Measurements from ENCODE around the gene PCDHGA1.
"Not testable (repeated sequence)": the region's sequence is repeated elsewhere in the genome, so short reads cannot be mapped to it uniquely, and the experiment has no call there.

PCDHGA1 gene

DNA sequence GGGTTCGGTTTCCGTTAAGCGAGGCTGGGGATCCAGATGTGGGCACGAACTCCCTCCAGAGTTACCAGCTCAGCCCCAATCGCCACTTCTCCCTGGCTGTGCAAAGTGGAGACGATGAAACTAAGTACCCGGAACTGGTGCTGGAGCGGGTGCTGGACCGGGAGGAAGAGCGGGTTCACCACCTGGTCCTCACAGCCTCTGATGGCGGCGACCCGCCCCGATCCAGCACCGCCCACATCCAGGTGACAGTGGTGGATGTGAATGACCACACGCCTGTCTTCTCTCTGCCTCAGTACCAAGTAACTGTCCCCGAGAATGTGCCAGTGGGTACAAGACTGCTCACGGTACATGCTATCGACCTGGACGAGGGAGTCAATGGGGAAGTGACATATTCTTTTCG lies 53.0 kb downstream of the PCDHGA1 start:
- no peak for DNase-seq

DNA sequence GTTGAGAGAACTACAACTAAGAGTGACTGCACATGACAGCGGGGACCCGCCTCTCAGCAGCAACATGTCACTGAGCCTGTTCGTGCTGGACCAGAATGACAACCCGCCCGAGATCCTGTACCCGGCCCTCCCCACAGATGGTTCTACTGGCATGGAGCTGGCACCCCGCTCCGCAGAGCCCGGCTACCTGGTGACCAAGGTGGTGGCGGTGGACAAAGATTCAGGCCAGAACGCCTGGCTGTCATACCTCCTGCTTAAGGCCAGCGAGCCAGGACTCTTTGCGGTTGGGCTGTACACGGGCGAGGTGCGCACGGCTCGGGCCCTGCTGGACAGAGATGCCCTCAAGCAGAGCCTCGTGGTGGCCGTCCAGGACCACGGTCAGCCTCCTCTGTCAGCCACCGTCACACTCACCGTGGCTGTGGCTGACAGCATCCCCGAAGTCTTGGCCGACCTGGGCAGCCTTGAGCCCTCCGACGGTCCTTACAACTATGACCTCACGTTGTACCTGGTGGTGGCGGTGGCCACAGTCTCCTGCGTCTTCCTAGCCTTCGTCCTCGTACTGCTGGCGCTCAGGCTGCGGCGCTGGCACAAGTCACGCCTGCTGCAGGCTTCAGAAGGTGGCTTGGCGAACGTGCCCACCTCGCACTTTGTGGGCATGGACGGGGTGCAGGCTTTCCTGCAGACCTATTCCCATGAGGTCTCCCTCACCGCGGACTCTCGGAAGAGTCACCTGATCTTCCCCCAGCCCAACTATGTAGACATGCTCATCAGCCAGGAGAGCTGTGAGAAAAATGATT lies 54.4 kb downstream of the PCDHGA1 start:
- DNase-seq: no peak

DNA sequence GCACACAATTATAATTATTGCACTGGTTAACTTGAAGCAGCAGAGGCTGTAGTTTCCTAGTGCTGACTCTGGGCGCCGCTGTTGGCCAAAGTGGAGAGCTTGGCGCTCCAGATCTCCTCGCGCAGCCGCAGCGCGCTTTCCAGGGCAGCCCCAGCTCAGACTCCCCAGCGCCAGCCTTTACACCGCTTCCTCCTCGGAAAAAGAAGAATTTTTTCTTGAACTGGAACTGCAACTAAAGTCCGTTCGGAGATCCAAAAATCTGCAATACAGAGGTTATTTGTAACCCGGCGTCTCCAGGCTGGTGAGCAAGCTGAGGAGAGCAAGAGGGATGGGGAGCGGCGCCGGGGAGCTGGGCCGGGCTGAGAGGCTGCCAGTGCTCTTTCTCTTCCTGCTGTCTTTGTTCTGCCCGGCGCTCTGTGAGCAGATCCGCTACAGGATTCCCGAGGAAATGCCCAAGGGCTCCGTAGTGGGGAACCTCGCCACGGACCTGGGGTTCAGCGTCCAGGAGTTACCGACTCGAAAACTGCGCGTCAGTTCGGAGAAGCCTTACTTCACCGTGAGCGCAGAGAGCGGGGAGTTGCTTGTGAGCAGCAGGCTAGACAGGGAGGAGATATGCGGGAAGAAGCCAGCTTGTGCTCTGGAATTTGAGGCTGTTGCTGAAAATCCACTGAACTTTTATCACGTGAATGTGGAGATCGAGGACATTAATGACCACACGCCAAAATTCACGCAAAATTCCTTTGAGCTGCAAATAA lies 57.4 kb downstream of the PCDHGA1 start, which contains the start of gene PCDHGB4:
TSS of gene PCDHGB4 (plus strand) at position 142 of the 755 bp plus-strand sequence. CDS start at position 329, 187 bp downstream.
- peak; percentile 68 for DNase-seq

DNA sequence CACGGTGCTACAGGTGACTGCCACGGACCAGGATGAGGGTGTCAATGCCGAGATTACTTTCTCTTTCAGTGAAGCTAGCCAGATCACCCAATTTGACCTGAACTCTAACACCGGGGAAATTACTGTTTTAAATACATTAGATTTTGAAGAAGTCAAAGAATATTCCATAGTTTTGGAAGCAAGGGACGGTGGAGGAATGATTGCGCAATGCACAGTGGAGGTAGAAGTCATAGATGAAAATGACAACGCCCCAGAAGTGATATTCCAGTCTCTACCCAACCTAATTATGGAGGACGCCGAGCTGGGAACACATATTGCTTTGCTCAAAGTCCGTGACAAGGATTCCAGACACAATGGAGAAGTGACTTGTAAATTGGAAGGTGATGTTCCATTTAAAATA lies 58.3 kb downstream of the PCDHGA1 start:
- DNase-seq: no peak

DNA sequence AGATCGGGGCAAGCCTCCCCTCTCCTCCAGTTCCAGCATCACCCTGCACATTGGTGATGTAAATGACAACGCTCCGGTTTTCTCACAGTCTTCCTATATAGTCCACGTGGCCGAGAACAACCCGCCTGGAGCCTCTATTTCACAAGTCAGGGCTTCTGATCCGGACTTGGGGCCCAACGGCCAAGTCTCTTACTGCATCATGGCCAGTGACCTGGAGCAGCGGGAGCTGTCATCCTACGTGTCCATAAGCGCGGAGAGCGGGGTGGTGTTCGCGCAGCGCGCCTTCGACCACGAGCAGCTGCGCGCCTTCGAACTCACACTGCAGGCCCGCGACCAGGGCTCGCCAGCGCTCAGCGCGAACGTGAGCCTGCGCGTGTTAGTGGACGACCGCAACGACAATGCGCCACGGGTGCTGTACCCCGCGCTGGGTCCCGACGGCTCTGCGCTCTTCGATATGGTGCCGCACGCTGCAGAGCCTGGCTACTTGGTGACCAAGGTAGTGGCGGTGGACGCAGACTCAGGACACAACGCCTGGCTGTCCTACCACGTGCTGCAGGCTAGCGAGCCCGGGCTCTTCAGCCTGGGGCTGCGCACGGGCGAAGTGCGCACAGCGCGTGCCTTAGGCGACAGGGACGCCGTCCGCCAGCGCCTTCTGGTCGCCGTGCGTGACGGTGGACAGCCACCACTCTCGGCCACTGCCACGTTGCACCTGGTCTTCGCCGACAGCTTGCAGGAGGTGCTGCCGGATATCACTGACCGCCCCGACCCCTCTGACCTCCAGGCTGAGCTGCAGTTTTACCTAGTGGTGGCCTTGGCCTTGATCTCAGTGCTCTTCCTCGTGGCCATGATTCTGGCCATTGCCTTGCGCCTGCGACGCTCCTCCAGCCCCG lies 59.1 kb downstream of the PCDHGA1 start:
- DNase-seq: no peak

DNA sequence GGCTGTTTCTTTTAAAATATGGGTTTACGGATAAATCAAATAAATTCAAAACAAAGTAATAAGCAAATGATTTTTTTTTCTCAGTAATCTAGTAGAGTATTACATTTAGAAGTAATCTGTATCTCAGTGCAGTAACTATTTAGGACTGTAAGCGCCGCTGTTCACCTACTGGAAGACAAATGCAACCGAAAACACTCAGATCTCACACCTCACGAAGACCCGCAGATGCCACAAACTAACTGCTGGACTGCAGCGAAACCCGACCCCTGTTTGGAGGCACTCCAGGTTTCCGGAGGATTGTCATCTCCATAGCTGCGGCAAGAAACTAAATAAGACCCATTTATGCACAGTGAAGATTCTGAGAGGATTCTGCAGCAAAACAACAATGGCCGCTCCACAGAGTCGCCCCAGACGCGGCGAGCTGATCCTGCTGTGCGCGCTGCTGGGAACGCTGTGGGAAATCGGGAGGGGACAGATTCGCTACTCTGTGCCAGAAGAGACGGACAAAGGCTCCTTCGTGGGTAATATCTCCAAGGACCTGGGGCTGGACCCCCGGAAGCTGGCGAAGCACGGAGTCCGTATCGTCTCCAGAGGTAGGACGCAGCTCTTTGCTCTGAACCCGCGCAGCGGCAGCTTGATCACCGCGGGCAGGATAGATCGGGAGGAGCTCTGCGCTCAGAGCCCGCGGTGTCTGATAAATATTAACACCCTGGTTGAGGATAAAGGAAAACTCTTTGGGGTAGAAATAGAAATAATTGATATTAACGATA lies 62.3 kb downstream of the PCDHGA1 start, which contains the start of gene PCDHGA8:
TSS of gene PCDHGA8 (plus strand) at position 205 of the 770 bp plus-strand sequence. CDS start at position 386, 181 bp downstream.
- peak; percentile 57 for DNase-seq

DNA sequence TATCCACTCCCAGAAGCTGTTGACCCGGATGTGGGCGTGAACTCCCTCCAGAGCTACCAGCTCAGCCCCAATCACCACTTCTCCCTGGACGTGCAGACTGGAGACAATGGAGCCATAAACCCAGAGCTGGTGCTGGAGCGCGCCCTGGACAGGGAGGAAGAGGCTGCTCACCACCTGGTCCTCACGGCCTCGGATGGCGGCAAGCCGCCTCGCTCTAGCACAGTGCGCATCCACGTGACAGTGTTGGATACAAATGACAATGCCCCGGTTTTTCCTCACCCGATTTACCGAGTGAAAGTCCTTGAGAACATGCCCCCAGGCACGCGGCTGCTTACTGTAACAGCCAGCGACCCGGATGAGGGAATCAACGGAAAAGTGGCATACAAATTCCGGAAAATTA lies 63.0 kb downstream of the PCDHGA1 start:
- no peak for DNase-seq

DNA sequence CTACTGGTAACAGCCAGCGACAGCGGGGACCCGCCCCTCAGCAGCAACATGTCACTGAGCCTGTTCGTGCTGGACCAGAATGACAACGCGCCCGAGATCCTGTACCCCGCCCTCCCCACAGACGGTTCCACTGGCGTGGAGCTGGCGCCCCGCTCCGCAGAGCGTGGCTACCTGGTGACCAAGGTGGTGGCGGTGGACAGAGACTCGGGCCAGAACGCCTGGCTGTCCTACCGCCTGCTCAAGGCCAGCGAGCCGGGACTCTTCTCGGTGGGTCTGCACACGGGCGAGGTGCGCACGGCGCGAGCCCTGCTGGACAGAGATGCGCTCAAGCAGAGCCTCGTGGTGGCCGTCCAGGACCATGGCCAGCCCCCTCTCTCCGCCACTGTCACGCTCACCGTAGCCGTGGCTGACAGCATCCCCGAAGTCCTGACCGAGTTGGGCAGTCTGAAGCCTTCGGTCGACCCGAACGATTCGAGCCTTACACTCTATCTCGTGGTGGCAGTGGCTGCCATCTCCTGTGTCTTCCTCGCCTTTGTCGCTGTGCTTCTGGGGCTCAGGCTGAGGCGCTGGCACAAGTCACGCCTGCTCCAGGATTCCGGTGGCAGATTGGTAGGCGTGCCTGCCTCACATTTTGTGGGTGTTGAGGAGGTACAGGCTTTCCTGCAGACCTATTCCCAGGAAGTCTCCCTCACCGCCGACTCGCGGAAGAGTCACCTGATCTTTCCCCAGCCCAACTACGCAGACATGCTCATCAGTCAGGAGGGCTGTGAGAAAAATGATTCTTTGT lies 64.3 kb downstream of the PCDHGA1 start:
- not testable (repeated sequence) for DNase-seq

DNA sequence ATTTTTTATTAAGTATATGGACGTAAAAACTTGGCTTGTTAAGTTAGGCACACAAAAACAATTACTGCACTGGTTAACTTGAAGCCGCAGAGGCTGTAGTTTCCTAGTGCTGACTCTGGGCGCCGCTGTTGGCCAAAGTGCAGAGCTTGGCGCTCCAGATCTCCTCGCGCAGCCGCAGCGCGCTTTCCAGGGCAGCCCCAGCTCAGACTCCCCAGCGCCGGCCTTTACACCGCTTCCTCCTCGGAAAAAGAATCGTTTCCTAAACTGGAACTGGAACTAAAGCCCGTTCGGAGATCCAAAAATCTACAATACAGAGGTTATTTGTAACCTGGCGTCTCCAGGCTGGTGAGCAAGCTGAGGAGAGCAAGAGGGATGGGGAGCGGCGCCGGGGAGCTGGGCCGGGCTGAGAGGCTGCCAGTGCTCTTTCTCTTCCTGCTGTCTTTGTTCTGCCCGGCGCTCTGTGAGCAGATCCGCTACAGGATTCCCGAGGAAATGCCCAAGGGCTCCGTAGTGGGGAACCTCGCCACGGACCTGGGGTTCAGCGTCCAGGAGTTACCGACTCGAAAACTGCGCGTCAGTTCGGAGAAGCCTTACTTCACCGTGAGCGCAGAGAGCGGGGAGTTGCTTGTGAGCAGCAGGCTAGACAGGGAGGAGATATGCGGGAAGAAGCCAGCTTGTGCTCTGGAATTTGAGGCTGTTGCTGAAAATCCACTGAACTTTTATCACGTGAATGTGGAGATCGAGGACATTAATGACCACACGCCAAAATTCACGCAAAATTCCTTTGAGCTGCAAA lies 67.6 kb downstream of the PCDHGA1 start, which contains the start of gene PCDHGB5:
TSS of gene PCDHGB5 (plus strand) at position 192 of the 796 bp plus-strand sequence. CDS start at position 373, 181 bp downstream.
- DNase-seq: peak; percentile 70

DNA sequence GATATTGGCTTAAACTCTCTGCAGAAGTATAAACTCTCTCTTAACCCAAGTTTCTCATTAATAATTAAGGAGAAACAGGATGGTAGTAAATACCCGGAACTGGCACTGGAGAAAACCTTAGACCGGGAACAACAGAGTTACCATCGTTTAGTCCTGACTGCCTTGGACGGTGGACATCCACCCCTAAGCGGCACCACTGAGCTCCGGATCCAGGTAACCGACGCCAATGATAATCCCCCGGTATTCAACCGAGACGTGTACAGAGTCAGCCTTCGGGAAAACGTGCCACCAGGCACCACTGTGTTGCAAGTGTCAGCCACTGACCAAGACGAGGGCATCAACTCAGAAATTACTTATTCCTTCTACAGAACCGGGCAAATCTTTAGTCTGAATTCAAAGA lies 68.3 kb downstream of the PCDHGA1 start:
- no peak for DNase-seq

DNA sequence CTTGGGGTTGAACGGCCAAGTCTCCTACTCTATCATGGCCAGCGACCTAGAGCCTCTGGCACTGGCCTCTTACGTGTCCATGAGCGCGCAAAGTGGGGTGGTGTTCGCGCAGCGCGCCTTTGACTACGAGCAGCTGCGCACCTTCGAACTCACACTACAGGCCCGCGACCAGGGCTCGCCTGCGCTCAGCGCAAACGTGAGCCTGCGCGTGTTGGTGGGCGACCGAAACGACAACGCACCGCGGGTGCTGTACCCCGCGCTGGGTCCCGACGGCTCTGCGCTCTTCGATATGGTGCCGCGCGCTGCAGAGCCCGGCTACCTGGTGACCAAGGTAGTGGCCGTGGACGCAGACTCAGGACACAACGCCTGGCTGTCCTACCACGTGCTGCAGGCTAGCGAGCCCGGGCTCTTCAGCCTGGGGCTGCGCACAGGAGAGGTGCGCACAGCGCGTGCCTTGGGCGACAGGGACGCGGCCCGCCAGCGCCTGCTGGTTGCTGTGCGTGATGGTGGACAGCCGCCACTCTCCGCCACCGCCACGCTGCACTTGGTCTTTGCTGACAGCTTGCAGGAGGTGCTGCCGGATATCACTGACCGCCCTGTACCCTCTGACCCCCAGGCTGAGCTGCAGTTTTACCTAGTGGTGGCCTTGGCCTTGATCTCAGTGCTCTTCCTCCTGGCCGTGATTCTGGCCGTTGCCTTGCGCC lies 69.4 kb downstream of the PCDHGA1 start:
- DNase-seq: no peak

DNA sequence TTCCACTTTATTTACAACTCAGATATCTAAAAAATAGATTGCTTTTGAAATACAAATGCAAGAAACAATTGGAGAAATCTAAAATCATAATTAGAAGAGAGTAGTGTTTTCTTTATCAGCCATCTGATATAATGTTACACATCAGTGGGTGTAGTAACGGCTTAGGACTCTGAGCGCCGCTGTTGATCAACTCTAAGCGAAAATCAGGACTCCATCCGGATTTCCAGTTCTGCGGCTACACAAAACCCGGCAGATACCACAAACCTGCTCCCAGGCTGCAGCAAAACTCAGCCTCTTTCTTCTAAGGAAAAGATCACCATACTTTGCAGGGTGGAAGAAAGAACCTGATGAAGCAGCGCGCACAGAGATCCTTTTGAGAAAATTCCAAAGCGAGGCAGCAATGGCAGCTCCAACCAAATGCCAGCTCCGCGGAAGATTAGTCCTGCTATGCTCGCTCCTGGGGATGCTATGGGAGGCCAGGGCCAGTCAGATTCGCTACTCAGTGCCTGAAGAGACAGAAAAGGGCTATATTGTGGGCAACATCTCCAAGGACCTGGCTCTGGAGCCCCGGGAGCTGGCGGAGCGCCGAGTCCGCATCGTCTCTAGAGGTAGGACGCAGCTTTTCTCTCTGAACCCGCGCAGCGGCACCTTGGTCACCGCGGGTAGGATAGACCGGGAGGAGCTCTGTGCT lies 72.4 kb downstream of the PCDHGA1 start, which contains the start of gene PCDHGA9:
TSS of gene PCDHGA9 (plus strand) at position 226 of the 691 bp plus-strand sequence. CDS start at position 401, 175 bp downstream.
- peak; percentile 48 for DNase-seq

DNA sequence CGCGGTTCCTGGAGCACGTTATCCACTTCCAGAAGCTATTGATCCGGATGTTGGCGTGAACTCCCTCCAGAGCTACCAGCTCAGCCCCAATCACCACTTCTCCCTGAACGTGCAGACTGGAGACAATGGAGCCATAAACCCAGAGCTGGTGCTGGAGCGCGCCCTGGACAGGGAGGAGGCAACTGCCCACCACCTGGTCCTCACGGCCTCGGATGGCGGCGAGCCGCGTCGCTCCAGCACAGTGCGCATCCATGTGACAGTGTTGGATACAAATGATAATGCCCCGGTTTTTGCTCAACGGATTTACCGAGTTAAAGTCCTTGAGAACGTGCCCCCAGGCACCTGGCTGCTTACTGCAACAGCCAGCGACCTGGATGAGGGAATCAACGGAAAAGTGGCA lies 73.1 kb downstream of the PCDHGA1 start:
- no peak for DNase-seq

DNA sequence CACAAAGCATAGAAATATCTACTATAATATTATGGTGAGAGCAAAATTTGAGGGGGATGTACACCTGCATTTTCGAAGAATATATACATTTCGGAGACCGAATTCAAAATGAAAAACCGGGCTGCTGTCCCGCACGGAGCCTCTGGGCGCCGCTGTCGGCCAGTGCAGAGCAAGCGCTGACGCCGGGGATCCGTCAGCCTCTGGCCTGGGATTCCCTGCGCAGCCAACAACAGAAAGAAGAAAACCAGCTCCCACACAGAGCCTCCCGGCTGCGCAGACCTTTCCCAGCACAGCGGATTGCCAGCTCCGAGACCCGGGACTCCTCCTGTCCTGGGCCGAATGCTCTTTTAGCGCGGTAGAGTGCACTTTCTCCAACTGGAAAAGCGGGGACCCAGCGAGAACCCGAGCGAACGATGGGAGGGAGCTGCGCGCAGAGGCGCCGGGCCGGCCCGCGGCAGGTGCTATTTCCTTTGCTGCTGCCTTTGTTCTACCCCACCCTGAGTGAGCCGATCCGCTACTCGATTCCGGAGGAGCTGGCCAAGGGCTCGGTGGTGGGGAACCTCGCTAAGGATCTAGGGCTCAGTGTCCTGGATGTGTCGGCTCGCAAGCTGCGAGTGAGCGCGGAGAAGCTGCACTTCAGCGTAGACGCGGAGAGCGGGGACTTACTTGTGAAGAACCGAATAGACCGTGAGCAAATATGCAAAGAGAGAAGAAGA lies 77.6 kb downstream of the PCDHGA1 start, which contains the start of gene PCDHGB6:
TSS of gene PCDHGB6 (plus strand) at position 232 of the 716 bp plus-strand sequence. CDS start at position 414, 182 bp downstream.
- DNase-seq: peak; percentile 53

DNA sequence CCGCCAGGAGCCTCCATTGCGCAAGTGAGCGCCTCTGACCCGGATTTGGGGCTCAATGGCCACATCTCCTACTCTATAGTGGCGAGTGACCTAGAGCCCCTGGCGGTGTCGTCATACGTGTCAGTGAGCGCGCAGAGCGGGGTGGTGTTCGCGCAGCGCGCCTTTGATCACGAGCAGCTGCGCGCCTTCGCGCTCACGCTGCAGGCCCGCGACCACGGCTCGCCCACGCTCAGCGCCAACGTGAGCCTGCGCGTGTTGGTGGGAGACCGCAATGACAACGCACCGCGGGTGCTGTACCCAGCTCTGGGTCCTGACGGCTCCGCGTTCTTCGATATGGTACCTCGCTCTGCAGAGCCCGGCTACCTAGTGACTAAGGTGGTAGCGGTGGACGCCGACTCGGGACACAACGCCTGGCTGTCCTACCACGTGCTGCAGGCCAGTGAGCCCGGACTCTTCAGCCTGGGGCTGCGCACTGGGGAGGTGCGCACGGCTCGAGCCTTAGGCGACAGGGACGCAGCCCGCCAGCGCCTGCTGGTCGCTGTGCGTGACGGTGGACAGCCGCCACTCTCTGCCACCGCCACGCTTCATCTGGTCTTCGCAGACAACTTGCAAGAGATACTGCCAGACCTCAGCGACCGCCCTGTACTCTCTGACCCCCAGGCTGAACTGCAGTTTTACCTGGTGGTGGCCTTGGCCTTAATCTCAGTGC lies 79.4 kb downstream of the PCDHGA1 start:
- DNase-seq: no peak

DNA sequence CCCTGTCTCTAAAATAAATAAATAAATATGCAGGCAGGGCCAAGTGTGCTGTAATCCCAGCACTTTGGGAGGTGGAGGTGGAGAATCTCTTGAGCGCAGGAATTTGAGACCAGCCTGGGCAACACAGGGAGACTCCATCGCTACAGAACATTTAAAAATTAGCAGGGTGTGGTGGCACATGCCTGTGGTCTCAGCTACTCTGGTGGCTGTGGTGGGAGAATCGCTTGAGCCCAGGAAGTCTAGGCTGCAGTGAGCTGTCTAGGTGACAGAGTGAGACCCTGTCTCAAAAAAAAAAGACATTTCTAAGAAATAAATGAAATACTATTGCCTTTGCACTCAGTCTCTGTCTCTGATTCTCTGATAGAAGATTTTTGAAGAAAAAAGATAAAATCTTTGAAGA lies 81.3 kb downstream of the PCDHGA1 start:
- DNase-seq: no peak

DNA sequence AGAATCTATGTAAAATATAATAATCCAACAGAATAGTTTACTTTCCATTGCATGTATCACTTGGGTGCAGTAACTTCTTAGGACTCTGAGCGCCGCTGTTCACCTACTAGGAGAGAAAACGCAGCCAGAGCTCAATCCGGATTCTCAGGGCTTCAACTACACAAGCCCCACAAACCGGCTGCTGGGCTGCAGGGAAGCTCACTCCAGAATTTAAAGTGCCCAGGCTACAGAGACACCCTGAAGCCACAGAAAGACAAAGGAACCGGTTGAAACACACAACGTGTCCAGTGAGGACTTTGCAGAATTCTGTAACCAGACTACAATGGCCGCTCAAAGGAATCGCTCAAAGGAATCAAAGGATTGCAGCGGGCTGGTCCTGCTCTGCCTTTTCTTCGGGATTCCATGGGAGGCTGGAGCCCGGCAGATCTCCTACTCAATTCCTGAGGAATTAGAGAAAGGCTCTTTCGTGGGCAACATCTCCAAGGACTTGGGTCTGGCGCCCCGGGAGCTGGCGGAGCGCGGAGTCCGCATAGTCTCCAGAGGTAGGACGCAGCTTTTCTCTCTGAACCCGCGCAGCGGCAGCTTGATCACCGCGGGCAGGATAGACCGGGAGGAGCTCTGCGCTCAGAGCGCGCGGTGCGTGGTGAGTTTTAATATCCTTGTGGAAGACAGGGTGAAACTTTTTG lies 82.7 kb downstream of the PCDHGA1 start, which contains the start of gene PCDHGA10:
TSS of gene PCDHGA10 (plus strand) at position 134 of the 686 bp plus-strand sequence. CDS start at position 323, 189 bp downstream.
- peak; percentile 75 for DNase-seq
